ENCODE measurements around the gene EPAS1. TPM values are rescaled to one million over a fixed set of nuclear protein-coding genes. Genes with fewer than 3 reads are reported as not detected.

EPAS1 gene
- total RNA-seq, 1 experiment from 2014 or later = 8.5 TPM

GRCh38 chr2:46392561-46393346 lies 95.5 kb downstream of the EPAS1 start (continued):
- no peak for TF ChIP-seq FOXP1 (CRISPR knock-in tag; IDR thresholded peaks at IDR 0.05; ENCODE audit: borderline replicate concordance)
- TF ChIP-seq ETV6 (CRISPR knock-in tag; IDR thresholded peaks at IDR 0.05) = no peak
- TF ChIP-seq MXD4 (CRISPR knock-in tag; IDR thresholded peaks at IDR 0.05; ENCODE audit: borderline replicate concordance) = no peak
- TF ChIP-seq RELA (CRISPR knock-in tag; IDR thresholded peaks at IDR 0.05; ENCODE audit: borderline replicate concordance) = no peak
- no peak for TF ChIP-seq ZNF423 (CRISPR knock-in tag; IDR thresholded peaks at IDR 0.05)
- TF ChIP-seq EMX1 (CRISPR knock-in tag; IDR thresholded peaks at IDR 0.05) = no peak
- TF ChIP-seq NR3C1 (CRISPR knock-in tag; conservative IDR thresholded peaks at IDR 0.05; ENCODE audit: low read depth) = no peak

DNA sequence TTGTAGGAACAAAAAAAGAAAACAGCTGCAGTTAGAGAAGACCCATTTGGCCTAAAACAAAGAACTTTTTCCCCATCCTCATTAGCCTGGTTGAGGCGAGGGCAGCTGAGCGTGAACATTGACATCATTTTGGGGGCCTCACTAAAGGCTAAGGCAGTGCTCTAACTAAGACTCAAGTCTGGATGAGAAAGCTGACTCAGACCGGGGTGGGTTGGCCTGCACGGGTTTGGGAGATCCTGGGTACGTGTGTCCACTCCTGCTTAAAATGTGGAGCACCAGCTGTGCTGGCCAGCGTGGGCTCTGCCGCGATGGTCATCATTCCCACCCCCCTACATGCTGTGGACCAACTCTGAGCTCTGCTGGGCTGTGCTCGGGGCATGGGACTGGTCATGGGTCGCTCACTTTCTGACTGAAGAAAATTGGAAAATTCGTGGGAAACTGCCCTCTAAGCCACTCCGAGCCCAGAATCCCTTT lies 96.2 kb downstream of the EPAS1 start:
- ChIA-PET CTCF (interaction anchor here (0.9 to 1.0 kb wide), 2 partner anchors 257 to 400 kb away, joined by 3 read pairs; no protein-coding TSS in a partner anchor), POLR2A (no interaction called here)
- no peak overlapping the region for H3K27ac Mint-ChIP-seq
- H3K4me1 Mint-ChIP-seq = no peaks in the 10 kb centered on the region
- no peak for DNase-seq (ENCODE audit: low spot score)
- H3K36me3 Mint-ChIP-seq = no peaks in the 10 kb centered on the region
- no peaks in the 10 kb centered on the region for H3K9me3 Mint-ChIP-seq
- H3K4me3 Mint-ChIP-seq = no peak overlapping the region
- ATAC-seq = no peak
- no peaks in the 10 kb centered on the region for H3K27me3 Mint-ChIP-seq (ENCODE audit: low read depth)
- TF ChIP-seq E2F4 (CRISPR knock-in tag; IDR thresholded peaks at IDR 0.05; ENCODE audit: borderline replicate concordance, low read depth) (no peak), CREM (CRISPR knock-in tag; IDR thresholded peaks at IDR 0.05) (no peak), TCF7 (CRISPR knock-in tag; IDR thresholded peaks at IDR 0.05; ENCODE audit: low read depth) (no peak), TP53 (CRISPR knock-in tag; IDR thresholded peaks at IDR 0.05) (no peak), CTCF (IDR thresholded peaks at IDR 0.05) (no peak), TEAD1 (CRISPR knock-in tag; IDR thresholded peaks at IDR 0.05) (no peak), NR1H2 (CRISPR knock-in tag; IDR thresholded peaks at IDR 0.05) (no peak), NFATC4 (CRISPR knock-in tag; IDR thresholded peaks at IDR 0.05) (no peak), OVOL2 (CRISPR knock-in tag; IDR thresholded peaks at IDR 0.05; ENCODE audit: borderline replicate concordance) (no peak), FOXP4 (CRISPR knock-in tag; IDR thresholded peaks at IDR 0.05) (no peak), ZNF423 (CRISPR knock-in tag; IDR thresholded peaks at IDR 0.05) (no peak)
- TF ChIP-seq, protein P1, sequence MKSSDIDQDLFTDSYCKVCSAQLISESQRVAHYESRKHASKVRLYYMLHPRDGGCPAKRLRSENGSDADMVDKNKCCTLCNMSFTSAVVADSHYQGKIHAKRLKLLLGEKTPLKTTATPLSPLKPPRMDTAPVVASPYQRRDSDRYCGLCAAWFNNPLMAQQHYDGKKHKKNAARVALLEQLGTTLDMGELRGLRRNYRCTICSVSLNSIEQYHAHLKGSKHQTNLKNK (CRISPR knock-in tag; IDR thresholded peaks at IDR 0.05) = no peak
- TF ChIP-seq, protein P2, sequence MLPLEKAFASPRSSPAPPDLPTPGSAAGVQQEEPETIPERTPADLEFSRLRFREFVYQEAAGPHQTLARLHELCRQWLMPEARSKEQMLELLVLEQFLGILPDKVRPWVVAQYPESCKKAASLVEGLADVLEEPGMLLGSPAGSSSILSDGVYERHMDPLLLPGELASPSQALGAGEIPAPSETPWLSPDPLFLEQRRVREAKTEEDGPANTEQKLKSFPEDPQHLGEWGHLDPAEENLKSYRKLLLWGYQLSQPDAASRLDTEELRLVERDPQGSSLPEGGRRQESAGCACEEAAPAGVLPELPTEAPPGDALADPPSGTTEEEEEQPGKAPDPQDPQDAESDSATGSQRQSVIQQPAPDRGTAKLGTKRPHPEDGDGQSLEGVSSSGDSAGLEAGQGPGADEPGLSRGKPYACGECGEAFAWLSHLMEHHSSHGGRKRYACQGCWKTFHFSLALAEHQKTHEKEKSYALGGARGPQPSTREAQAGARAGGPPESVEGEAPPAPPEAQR (CRISPR knock-in tag; IDR thresholded peaks at IDR 0.05) = no peak

Data from WTC11 (cell line).